ENCODE measurements around the gene ZNF224. TPM values are rescaled to one million over a fixed set of nuclear protein-coding genes. Genes with fewer than 3 reads are reported as not detected.

The ZNF224 gene
- total RNA-seq (10 to 100 TPM in 8 of 10 donors, 1 to 10 TPM in 2; 8.1 to 16.0 (median 13.3) TPM), polyA plus RNA-seq (10 to 100 TPM in 1 of 2 donors, 1 to 10 TPM in 1; 5.1 to 27.8 TPM)
- long read RNA-seq, donor 1, transcript ZNF224-201 (6 exons, 3,980 nt), result major isoform, 6 of 23 reads
- long read RNA-seq, donor 1, partial matches to known transcripts, result 4 of 23 reads
- long read RNA-seq, donor 1, other reads (novel, unspliced or antisense), result 9 of 23 reads
- long read RNA-seq, donor 2, transcript ZNF224-201 (6 exons, 3,980 nt), result major isoform, 10 of 26 reads
- long read RNA-seq, donor 2, partial matches to known transcripts, result 1 of 26 reads
- long read RNA-seq, donor 2, other reads (novel, unspliced or antisense), result 10 of 26 reads
- long read RNA-seq, donor 3, transcript ZNF224-201 (6 exons, 3,980 nt), result major isoform, 6 of 16 reads
- long read RNA-seq, donor 3, partial matches to known transcripts, result 1 of 16 reads
- long read RNA-seq, donor 3, other reads (novel, unspliced or antisense), result 6 of 16 reads

- no peaks in the 10 kb centered on the region for H3K27me3 ChIP-seq
- H3K9me3 ChIP-seq, result no peaks in the 10 kb centered on the region
- DNase-seq (peak; percentile 87 to 95), ATAC-seq (peak; percentile 98 to 100 (median 99))
- peak within 1 kb of the TSS; percentile 38 to 91 (median 80) for H3K27ac ChIP-seq
- WGBS, 2 donors, result 0% methylated on average over 50 of the region's 50 CpGs
- peaks cover 3 to 21% (median 12%) of the 10 kb centered on the region in 9 donors for H3K4me1 ChIP-seq
- H3K4me3 ChIP-seq, result peak within 1 kb of the TSS; percentile 74 to 94 (median 84)
- peaks cover 0 to 32% (median 28%) of the 10 kb centered on the region in 9 donors for H3K36me3 ChIP-seq
- no peak for TF ChIP-seq CTCF (IDR thresholded peaks at IDR 0.05)
- intact Hi-C loops (cut with DNase I), result loop anchor here in 7 of 10 donors (1.0 to 5.0 kb wide), 5 partner anchors 19 to 92 kb away; partner anchors contain the start of genes ZNF225 (in 3 of the 7), ZNF230 (in 2 of the 7), ZNF284 (in 2 of the 7) and ZNF223 (in 1 of the 7)
These were observed at the start of gene ZNF224 for GRCh38 chr19:44093931-44094765. TSS of gene ZNF224 (plus strand) at chr19:44094361. CDS start at chr19:44097874, 3,513 bp downstream.

GRCh38 chr19:44050740-44051649, 43.2 kb upstream of the ZNF224 start:
- peaks cover 0 to 19% (median 9%) of the 10 kb centered on the region in 9 donors for H3K36me3 ChIP-seq
- peak overlapping the region; percentile 29 to 81 (median 71) for H3K4me3 ChIP-seq
- peak overlapping the region in 7 of 10 donors; percentile 3 to 82 (median 64) for H3K27ac ChIP-seq
- TF ChIP-seq CTCF (IDR thresholded peaks at IDR 0.05), result no peak
- peak in 6 of 8 donors; percentile 4 to 57 (median 30) for ATAC-seq
- 10 to 13% methylated on average over 21 of the region's 21 CpGs for WGBS, 2 donors
- H3K4me1 ChIP-seq, result peaks cover 3 to 21% (median 12%) of the 10 kb centered on the region in 9 donors
- peaks cover 0 to 24% (median 0%) of the 10 kb centered on the region in 11 donors for H3K9me3 ChIP-seq
- peaks cover 0 to 43% (median 18%) of the 10 kb centered on the region in 7 donors for H3K27me3 ChIP-seq
- DNase-seq, result no peak
- intact Hi-C loops (cut with DNase I), result loop anchor here in 4 of 10 donors (1.0 to 5.0 kb wide), 4 partner anchors 41 to 69 kb away; partner anchors contain the start of genes ZNF155 (in 2 of the 4), ZNF224 (in 1 of the 4), ZNF225 (in 1 of the 4) and ZNF230 (in 1 of the 4)

GRCh38 chr19:44051650-44052402, 42.3 kb upstream of the ZNF224 start, which contains the start of gene ZNF223:
TSS of gene ZNF223 (plus strand) at chr19:44052036. CDS start at chr19:44055177, 3,141 bp downstream.
- Histone ChIP-seq H3K4me1 (peaks cover 3 to 21% (median 12%) of the 10 kb centered on the region in 9 donors), H3K27me3 (peaks cover 0 to 37% (median 18%) of the 10 kb centered on the region in 7 donors), H3K36me3 (peaks cover 0 to 27% (median 14%) of the 10 kb centered on the region in 9 donors), H3K4me3 (peak within 1 kb of the TSS; percentile 52 to 81 (median 71)), H3K9me3 (peaks cover 0 to 28% (median 0%) of the 10 kb centered on the region in 11 donors), H3K27ac (peak within 1 kb of the TSS in 9 of 10 donors; percentile 49 to 82 (median 64))
- WGBS, 2 donors, result 1% methylated on average over 38 of the region's 38 CpGs
- ATAC-seq (peak; percentile 100), DNase-seq (peak; percentile 92 to 97)
- TF ChIP-seq CTCF (IDR thresholded peaks at IDR 0.05), result no peak
- intact Hi-C loops (cut with DNase I), result loop anchor here in 4 of 10 donors (1.0 to 5.0 kb wide), 6 partner anchors 19 to 70 kb away; partner anchors contain the start of genes ZNF155 (in 2 of the 4), ZNF225 (in 2 of the 4), ZNF224 (in 1 of the 4) and ZNF230 (in 1 of the 4)

All from heart right ventricle (tissue), 16 donors.